Measurements from ENCODE around the gene METTL25.
"Not testable (repeated sequence)": the region's sequence is repeated elsewhere in the genome, so short reads cannot be mapped to it uniquely, and the experiment has no call there.

The METTL25 gene

DNA sequence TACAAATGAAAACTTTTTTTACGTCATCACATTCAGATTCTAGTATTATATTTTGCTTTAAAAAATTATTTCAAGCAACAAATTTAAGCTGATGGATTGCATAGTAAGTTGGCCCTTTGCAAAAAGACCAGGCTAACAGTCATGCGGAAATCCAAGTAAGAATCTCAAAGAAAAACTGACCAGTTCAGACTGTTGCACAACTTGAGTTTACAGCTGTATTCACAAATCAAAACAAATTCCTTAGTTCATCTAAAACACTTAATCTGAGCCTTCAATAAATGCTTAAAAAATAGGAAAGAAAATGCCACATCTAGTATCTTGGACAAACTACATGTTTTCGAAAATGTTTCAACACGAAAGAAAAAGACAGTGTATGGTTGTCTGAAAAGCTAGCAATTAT, 989 bp upstream of the METTL25 start:
- Histone ChIP-seq H3K27ac (ENCODE audit: low read length) (no peak overlapping the region), H3K4me2 (ENCODE audit: low read depth, low read length) (peak overlapping the region; percentile 98), H3K9ac (ENCODE audit: low read length) (peak overlapping the region; percentile 98), H4K20me1 (ENCODE audit: insufficient read depth, low read length) (no peaks in the 10 kb centered on the region), H3K4me3 (ENCODE audit: low read length) (peak overlapping the region; percentile 100), H3K9me3 (replicated peaks; ENCODE audit: insufficient read depth, low read length) (no peaks in the 10 kb centered on the region), H3K79me2 (ENCODE audit: low read length) (peaks cover 46% of the 10 kb centered on the region), H3F3A (ENCODE audit: insufficient read depth, low read length) (no peaks in the 10 kb centered on the region), H3K27me3 (replicated peaks; ENCODE audit: insufficient read depth, low read length) (no peaks in the 10 kb centered on the region), H3K9me2 (replicated peaks; ENCODE audit: insufficient read depth, low read length) (no peaks in the 10 kb centered on the region), H2AFZ (ENCODE audit: low read length) (peak overlapping the region; percentile 93), H3K4me1 (ENCODE audit: low read length) (peaks cover 16% of the 10 kb centered on the region; the same call in 1 of the 2 replicates), H3K36me3 (replicated peaks; ENCODE audit: insufficient read depth, low read length) (peaks cover 15% of the 10 kb centered on the region)
- no peak for DNase-seq
- TF ChIP-seq EZH2phosphoT487 (IDR thresholded peaks at IDR 0.05; ENCODE audit: low read length) (no peak), EZH2 (optimal IDR thresholded peaks at IDR 0.05; ENCODE audit: low read depth, low read length) (no peak)
- TF ChIP-seq, protein P1, sequence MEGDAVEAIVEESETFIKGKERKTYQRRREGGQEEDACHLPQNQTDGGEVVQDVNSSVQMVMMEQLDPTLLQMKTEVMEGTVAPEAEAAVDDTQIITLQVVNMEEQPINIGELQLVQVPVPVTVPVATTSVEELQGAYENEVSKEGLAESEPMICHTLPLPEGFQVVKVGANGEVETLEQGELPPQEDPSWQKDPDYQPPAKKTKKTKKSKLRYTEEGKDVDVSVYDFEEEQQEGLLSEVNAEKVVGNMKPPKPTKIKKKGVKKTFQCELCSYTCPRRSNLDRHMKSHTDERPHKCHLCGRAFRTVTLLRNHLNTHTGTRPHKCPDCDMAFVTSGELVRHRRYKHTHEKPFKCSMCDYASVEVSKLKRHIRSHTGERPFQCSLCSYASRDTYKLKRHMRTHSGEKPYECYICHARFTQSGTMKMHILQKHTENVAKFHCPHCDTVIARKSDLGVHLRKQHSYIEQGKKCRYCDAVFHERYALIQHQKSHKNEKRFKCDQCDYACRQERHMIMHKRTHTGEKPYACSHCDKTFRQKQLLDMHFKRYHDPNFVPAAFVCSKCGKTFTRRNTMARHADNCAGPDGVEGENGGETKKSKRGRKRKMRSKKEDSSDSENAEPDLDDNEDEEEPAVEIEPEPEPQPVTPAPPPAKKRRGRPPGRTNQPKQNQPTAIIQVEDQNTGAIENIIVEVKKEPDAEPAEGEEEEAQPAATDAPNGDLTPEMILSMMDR (IDR thresholded peaks at IDR 0.05; ENCODE audit: low read length): no peak

GRCh38 chr12:82357845-82358199, 507 bp upstream of the METTL25 start:
- Histone ChIP-seq H3K9ac (ENCODE audit: low read length) (peak overlapping the region; percentile 98), H3K27me3 (replicated peaks; ENCODE audit: insufficient read depth, low read length) (no peaks in the 10 kb centered on the region), H3K36me3 (replicated peaks; ENCODE audit: insufficient read depth, low read length) (peaks cover 15% of the 10 kb centered on the region), H3K27ac (ENCODE audit: low read length) (peak overlapping the region; percentile 89; the same call in 1 of the 2 replicates), H4K20me1 (ENCODE audit: insufficient read depth, low read length) (no peaks in the 10 kb centered on the region), H3K4me2 (ENCODE audit: low read depth, low read length) (peak overlapping the region; percentile 98), H3K9me2 (replicated peaks; ENCODE audit: insufficient read depth, low read length) (no peaks in the 10 kb centered on the region), H3K4me1 (ENCODE audit: low read length) (peaks cover 16% of the 10 kb centered on the region; the same call in 1 of the 2 replicates), H3K4me3 (ENCODE audit: low read length) (peak overlapping the region; percentile 100), H2AFZ (ENCODE audit: low read length) (peak overlapping the region; percentile 93), H3K79me2 (ENCODE audit: low read length) (peaks cover 46% of the 10 kb centered on the region), H3F3A (ENCODE audit: insufficient read depth, low read length) (no peaks in the 10 kb centered on the region), H3K9me3 (replicated peaks; ENCODE audit: insufficient read depth, low read length) (no peaks in the 10 kb centered on the region)
- TF ChIP-seq EZH2 (optimal IDR thresholded peaks at IDR 0.05; ENCODE audit: low read depth, low read length) (no peak), EZH2phosphoT487 (IDR thresholded peaks at IDR 0.05; ENCODE audit: low read length) (no peak)
- TF ChIP-seq, protein P1 (IDR thresholded peaks at IDR 0.05; ENCODE audit: low read length): no peak
- DNase-seq: no peak

GRCh38 chr12:82359115-82359478, 768 bp downstream of the METTL25 start:
- no peaks in the 10 kb centered on the region for H3K9me2 ChIP-seq (replicated peaks; ENCODE audit: insufficient read depth, low read length)
- peak overlapping the region; percentile 98; the same call in 1 of the 2 replicates for H3K9ac ChIP-seq (ENCODE audit: low read length)
- no peaks in the 10 kb centered on the region for H3K9me3 ChIP-seq (replicated peaks; ENCODE audit: insufficient read depth, low read length)
- TF ChIP-seq EZH2phosphoT487 (IDR thresholded peaks at IDR 0.05; ENCODE audit: low read length): no peak
- TF ChIP-seq, protein P1 (IDR thresholded peaks at IDR 0.05; ENCODE audit: low read length): no peak
- no peak for TF ChIP-seq EZH2 (optimal IDR thresholded peaks at IDR 0.05; ENCODE audit: low read depth, low read length)
- H3K4me2 ChIP-seq (ENCODE audit: low read depth, low read length): peak overlapping the region; percentile 89
- no peaks in the 10 kb centered on the region for H3K27me3 ChIP-seq (replicated peaks; ENCODE audit: insufficient read depth, low read length)
- H3K79me2 ChIP-seq (ENCODE audit: low read length): peaks cover 46% of the 10 kb centered on the region
- H3K36me3 ChIP-seq (replicated peaks; ENCODE audit: insufficient read depth, low read length): peaks cover 8% of the 10 kb centered on the region
- H3K27ac ChIP-seq (ENCODE audit: low read length): no peak overlapping the region
- no peaks in the 10 kb centered on the region for H3F3A ChIP-seq (ENCODE audit: insufficient read depth, low read length)
- H3K4me3 ChIP-seq (ENCODE audit: low read length): peak overlapping the region; percentile 100
- H4K20me1 ChIP-seq (ENCODE audit: insufficient read depth, low read length): no peaks in the 10 kb centered on the region
- peaks cover 16% of the 10 kb centered on the region; the same call in 1 of the 2 replicates for H3K4me1 ChIP-seq (ENCODE audit: low read length)
- peak overlapping the region; percentile 85 for H2AFZ ChIP-seq (ENCODE audit: low read length)
- peak; percentile 12 for DNase-seq

DNA sequence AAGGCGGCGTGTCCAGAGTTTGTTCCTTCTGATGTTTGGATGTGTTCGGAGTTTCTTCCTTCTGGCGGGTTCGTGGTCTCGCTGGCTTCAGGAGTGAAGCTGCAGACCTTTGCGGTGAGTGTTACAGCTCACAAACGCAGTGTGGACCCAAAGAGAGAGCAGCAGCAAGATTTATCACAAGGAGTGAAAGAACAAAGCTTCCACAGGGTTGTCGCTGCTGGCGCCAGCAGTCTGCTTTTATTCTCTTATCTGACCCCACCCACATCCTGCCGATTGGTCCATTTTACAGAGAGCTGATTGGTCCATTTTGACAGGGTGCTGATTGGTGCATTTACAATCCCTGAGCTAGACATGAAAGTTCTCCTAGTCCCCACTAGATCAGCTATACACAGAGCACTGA, 2.5 kb downstream of the METTL25 start:
- not testable (repeated sequence) for H3K9me3 ChIP-seq (replicated peaks; ENCODE audit: insufficient read depth, low read length); H3K27me3 ChIP-seq (replicated peaks; ENCODE audit: insufficient read depth, low read length); H3K4me2 ChIP-seq (ENCODE audit: low read depth, low read length); H3K36me3 ChIP-seq (replicated peaks; ENCODE audit: insufficient read depth, low read length); H3K9ac ChIP-seq (ENCODE audit: low read length); H3K9me2 ChIP-seq (replicated peaks; ENCODE audit: insufficient read depth, low read length); H3K4me3 ChIP-seq (ENCODE audit: low read length); H3K27ac ChIP-seq (ENCODE audit: low read length); H3F3A ChIP-seq (ENCODE audit: insufficient read depth, low read length); DNase-seq; H4K20me1 ChIP-seq (ENCODE audit: insufficient read depth, low read length); H2AFZ ChIP-seq (ENCODE audit: low read length)
- H3K79me2 ChIP-seq (ENCODE audit: low read length): peaks cover 39% of the 10 kb centered on the region
- peaks cover 13% of the 10 kb centered on the region; the same call in 1 of the 2 replicates for H3K4me1 ChIP-seq (ENCODE audit: low read length)
